ENCODE results near the gene KCP.

KCP gene

DNA sequence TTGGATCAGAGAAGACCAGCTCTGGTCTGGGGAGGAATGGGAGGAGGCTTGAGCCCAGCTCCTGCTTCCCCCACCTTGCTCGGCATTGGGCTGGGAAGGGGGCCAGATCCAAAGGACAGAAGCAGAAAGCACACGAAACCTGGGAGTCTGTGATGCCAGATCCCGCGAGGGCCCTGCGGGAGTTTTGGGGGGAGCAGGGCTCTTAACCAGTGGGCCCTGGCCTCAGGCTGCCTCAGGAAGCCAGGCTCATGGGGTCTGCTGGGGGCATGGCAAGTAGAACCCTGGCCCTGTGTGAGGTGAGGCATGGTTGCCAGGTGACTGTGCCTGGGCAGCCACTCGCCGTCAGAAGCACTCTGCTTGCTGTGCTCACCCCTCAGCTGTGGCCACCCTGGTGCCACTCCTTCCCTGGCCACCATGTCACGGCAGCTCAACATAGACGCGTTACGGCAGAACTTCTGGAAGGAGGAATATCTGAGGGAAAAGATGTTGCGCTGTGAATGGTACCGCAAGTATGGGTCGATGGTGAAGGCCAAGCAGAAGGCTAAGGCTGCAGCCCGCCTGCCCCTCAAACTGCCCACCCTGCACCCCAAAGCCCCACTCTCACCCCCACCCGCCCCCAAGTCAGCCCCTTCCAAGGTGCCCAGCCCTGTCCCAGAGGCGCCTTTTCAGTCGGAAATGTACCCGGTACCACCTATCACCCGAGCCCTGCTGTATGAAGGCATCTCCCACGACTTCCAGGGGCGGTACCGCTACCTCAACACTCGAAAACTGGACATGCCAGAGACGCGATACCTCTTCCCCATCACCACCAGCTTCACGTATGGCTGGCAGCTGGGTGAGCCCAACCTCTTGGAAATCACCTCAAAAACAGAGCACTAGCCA, 44.3 kb downstream of the KCP start:
- TF ChIP-seq EZH2 (optimal IDR thresholded peaks at IDR 0.05; ENCODE audit: low read depth, low read length): no peak
- no peak for TF ChIP-seq EZH2phosphoT487 (IDR thresholded peaks at IDR 0.05; ENCODE audit: low read length)
- Histone ChIP-seq H4K20me1 (ENCODE audit: insufficient read depth, low read length) (no peaks in the 10 kb centered on the region), H2AFZ (ENCODE audit: low read length) (no peak overlapping the region), H3K79me2 (ENCODE audit: low read length) (peaks cover 31% of the 10 kb centered on the region), H3K4me1 (ENCODE audit: low read length) (peaks cover 8% of the 10 kb centered on the region), H3K4me3 (ENCODE audit: low read length) (no peak overlapping the region), H3K9ac (ENCODE audit: low read length) (no peak overlapping the region), H3K4me2 (ENCODE audit: low read depth, low read length) (no peak overlapping the region), H3K27me3 (replicated peaks; ENCODE audit: insufficient read depth, low read length) (no peaks in the 10 kb centered on the region), H3K36me3 (replicated peaks; ENCODE audit: insufficient read depth, low read length) (no peaks in the 10 kb centered on the region), H3F3A (ENCODE audit: insufficient read depth, low read length) (peaks cover 12% of the 10 kb centered on the region; the same call in 1 of the 2 replicates), H3K9me2 (replicated peaks; ENCODE audit: insufficient read depth, low read length) (no peaks in the 10 kb centered on the region), H3K27ac (ENCODE audit: low read length) (no peak overlapping the region), H3K9me3 (replicated peaks; ENCODE audit: insufficient read depth, low read length) (no peaks in the 10 kb centered on the region)
- DNase-seq: no peak

DNA sequence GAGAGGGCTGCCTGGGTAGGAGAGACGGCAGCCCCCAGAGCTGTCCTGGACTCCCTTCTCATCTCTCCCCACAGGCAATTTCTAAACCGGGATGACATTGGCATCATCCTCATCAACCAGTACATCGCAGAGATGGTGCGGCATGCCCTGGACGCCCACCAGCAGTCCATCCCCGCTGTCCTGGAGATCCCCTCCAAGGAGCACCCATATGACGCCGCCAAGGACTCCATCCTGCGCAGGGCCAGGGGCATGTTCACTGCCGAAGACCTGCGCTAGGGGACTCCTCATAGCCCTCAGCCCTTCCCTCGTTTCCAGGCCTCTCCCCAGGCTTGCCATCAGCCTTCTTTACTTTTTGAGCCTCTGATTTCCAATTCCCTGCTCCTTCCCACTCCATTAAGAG, 45.2 kb downstream of the KCP start:
- Histone ChIP-seq H3K4me3 (ENCODE audit: low read length) (no peak overlapping the region), H3K4me1 (ENCODE audit: low read length) (peaks cover 16% of the 10 kb centered on the region), H2AFZ (ENCODE audit: low read length) (no peak overlapping the region), H3K9me3 (replicated peaks; ENCODE audit: insufficient read depth, low read length) (no peaks in the 10 kb centered on the region), H3K9me2 (replicated peaks; ENCODE audit: insufficient read depth, low read length) (no peaks in the 10 kb centered on the region), H3K4me2 (ENCODE audit: low read depth, low read length) (no peak overlapping the region), H3F3A (ENCODE audit: insufficient read depth, low read length) (peaks cover 12% of the 10 kb centered on the region; the same call in 1 of the 2 replicates), H3K27me3 (replicated peaks; ENCODE audit: insufficient read depth, low read length) (no peaks in the 10 kb centered on the region), H4K20me1 (ENCODE audit: insufficient read depth, low read length) (no peaks in the 10 kb centered on the region), H3K27ac (ENCODE audit: low read length) (no peak overlapping the region), H3K9ac (ENCODE audit: low read length) (no peak overlapping the region), H3K79me2 (ENCODE audit: low read length) (peaks cover 31% of the 10 kb centered on the region), H3K36me3 (replicated peaks; ENCODE audit: insufficient read depth, low read length) (no peaks in the 10 kb centered on the region)
- no peak for DNase-seq
- TF ChIP-seq, protein P1, sequence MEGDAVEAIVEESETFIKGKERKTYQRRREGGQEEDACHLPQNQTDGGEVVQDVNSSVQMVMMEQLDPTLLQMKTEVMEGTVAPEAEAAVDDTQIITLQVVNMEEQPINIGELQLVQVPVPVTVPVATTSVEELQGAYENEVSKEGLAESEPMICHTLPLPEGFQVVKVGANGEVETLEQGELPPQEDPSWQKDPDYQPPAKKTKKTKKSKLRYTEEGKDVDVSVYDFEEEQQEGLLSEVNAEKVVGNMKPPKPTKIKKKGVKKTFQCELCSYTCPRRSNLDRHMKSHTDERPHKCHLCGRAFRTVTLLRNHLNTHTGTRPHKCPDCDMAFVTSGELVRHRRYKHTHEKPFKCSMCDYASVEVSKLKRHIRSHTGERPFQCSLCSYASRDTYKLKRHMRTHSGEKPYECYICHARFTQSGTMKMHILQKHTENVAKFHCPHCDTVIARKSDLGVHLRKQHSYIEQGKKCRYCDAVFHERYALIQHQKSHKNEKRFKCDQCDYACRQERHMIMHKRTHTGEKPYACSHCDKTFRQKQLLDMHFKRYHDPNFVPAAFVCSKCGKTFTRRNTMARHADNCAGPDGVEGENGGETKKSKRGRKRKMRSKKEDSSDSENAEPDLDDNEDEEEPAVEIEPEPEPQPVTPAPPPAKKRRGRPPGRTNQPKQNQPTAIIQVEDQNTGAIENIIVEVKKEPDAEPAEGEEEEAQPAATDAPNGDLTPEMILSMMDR (IDR thresholded peaks at IDR 0.05; ENCODE audit: low read length): no peak
- TF ChIP-seq EZH2 (optimal IDR thresholded peaks at IDR 0.05; ENCODE audit: low read depth, low read length) (no peak), EZH2phosphoT487 (IDR thresholded peaks at IDR 0.05; ENCODE audit: low read length) (no peak)

DNA sequence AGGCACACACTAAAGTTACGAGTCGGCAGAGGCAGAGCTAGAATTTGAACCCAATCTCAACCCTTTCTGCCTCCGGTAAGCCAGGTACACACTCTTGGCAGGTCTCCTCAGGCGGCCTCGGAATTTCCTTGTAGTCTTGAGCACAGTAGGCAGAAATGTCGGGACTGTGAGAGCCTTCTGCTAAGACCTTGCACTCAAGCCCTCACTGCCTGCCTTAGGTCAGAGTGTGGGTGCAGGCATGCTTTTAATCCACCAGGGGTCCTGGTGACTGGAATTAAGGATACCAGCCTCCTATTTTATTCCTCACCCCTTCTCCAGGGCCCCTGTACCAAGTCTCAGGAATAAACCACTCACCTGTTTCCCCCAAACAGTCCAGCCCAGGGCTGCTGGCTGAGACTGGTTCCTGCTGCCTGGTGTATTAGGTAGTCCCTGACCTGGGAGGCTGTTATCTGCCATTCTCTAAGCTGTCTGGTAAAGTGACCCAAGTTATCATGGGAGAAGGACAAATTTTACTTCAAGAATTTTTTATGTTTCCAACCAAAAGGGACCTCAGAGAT, 47.0 kb downstream of the KCP start:
- H2AFZ ChIP-seq (ENCODE audit: low read length): peak overlapping the region; percentile 94
- no peaks in the 10 kb centered on the region for H3K36me3 ChIP-seq (replicated peaks; ENCODE audit: insufficient read depth, low read length)
- no peaks in the 10 kb centered on the region for H3K27me3 ChIP-seq (replicated peaks; ENCODE audit: insufficient read depth, low read length)
- peak overlapping the region; percentile 85 for H3K4me2 ChIP-seq (ENCODE audit: low read depth, low read length)
- H3K9ac ChIP-seq (ENCODE audit: low read length): peak overlapping the region; percentile 79
- peak; percentile 87 for DNase-seq
- H3K4me3 ChIP-seq (ENCODE audit: low read length): peak overlapping the region; percentile 94
- TF ChIP-seq, protein P1 (IDR thresholded peaks at IDR 0.05; ENCODE audit: low read length): peak; percentile 83
- no peak for TF ChIP-seq EZH2 (optimal IDR thresholded peaks at IDR 0.05; ENCODE audit: low read depth, low read length)
- H3F3A ChIP-seq (ENCODE audit: insufficient read depth, low read length): 0 out of 2 replicates have a peak, but pooled peaks cover 9% of the 10 kb centered on the region
- no peaks in the 10 kb centered on the region for H4K20me1 ChIP-seq (ENCODE audit: insufficient read depth, low read length)
- peak overlapping the region; percentile 37; the same call in 1 of the 2 replicates for H3K27ac ChIP-seq (ENCODE audit: low read length)
- peaks cover 30% of the 10 kb centered on the region for H3K4me1 ChIP-seq (ENCODE audit: low read length)
- no peaks in the 10 kb centered on the region for H3K9me2 ChIP-seq (replicated peaks; ENCODE audit: insufficient read depth, low read length)
- H3K9me3 ChIP-seq (replicated peaks; ENCODE audit: insufficient read depth, low read length): no peaks in the 10 kb centered on the region
- H3K79me2 ChIP-seq (ENCODE audit: low read length): peaks cover 31% of the 10 kb centered on the region

All from MM.1S (cell line).